Esophagus squamous epithelium (tissue), 4 donors: Measurements from ENCODE around the gene NDEL1.

ENCODE experiments used
- POLR2A ChIP-seq, 4 donors: fragments of 450-650 bp; IDR thresholded peaks; one replicate each; pipeline ENCODE4 v1.6.1; 2017; ENCODE audit warnings: antibody characterized with exemption in 4 of 4, mild to moderate bottlenecking in 4 of 4, moderate library complexity in 3 of 4
- TF ChIP-seq, protein P1 (sequence below), 6 experiments: fragments of 450-650 bp in 4 of 6; fragments of 200-600 bp in 2 of 6; sonication (generic) in 2 of 6; IDR thresholded peaks; one replicate each; pipeline ENCODE4 v1.5.1; 2016 to 2019; ENCODE audit warnings: antibody characterized with exemption in 6 of 6, mild to moderate bottlenecking in 4 of 6, moderate library complexity in 4 of 6

DNA sequence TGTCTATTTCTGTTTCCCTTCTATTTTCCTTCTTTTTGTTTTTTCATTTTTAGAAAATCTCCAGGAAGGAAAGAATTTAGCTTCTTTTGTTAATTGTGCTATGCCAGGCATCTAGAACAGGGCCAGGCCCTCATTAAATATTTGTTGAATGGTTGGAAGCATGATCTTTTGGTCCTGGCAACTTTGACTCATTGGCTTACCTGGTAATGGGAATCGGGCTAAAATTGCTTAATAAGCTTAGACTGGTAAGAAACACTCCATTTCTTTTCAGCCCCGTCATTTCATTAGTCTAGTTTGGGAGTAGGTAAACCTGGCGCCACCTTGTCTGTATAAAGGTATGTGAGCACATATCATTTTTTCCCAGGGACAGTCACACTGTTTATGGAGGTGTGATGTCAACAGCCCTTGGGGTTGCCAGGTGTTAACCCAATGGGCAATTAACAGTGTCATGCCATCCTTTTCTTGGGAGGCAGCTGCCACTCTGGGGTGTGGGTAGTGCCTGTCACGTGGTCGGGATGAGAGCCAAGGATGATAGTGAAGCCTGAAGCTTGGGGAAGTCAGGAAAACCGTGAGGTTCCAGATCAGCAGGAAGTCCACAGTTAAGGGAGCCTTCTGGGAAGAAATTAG is 9.5 kb upstream of the NDEL1 start:
- TF ChIP-seq, protein P1, sequence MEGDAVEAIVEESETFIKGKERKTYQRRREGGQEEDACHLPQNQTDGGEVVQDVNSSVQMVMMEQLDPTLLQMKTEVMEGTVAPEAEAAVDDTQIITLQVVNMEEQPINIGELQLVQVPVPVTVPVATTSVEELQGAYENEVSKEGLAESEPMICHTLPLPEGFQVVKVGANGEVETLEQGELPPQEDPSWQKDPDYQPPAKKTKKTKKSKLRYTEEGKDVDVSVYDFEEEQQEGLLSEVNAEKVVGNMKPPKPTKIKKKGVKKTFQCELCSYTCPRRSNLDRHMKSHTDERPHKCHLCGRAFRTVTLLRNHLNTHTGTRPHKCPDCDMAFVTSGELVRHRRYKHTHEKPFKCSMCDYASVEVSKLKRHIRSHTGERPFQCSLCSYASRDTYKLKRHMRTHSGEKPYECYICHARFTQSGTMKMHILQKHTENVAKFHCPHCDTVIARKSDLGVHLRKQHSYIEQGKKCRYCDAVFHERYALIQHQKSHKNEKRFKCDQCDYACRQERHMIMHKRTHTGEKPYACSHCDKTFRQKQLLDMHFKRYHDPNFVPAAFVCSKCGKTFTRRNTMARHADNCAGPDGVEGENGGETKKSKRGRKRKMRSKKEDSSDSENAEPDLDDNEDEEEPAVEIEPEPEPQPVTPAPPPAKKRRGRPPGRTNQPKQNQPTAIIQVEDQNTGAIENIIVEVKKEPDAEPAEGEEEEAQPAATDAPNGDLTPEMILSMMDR (IDR thresholded peaks at IDR 0.05), result no peak
- TF ChIP-seq POLR2A (IDR thresholded peaks at IDR 0.05), result no peak
